A549 (cell line): ENCODE measurements around the gene FKBP8.

Source experiments
- CEBPB ChIP-seq, 2 experiments: fragments of >200 bp in 1 of 2; sonication (Bioruptor Twin) in 1 of 2; formaldehyde crosslinking in 1 of 2; IDR thresholded peaks; 2 replicates each; pipeline ENCODE4 v1.6.1; 2012 to 2016
- CHD2 ChIP-seq: fragments of 150-350 bp; IDR thresholded peaks from 2 replicates; pipeline ENCODE4 v1.6.1; 2014; ENCODE audit warnings: low read length; ENCODE audit not compliant: partially characterized antibody
- HDAC2 ChIP-seq: fragments of 200-600 bp; sonication (generic); IDR thresholded peaks from 2 replicates; pipeline ENCODE4 v1.6.1; 2016
- HOXA7 ChIP-seq: fragments of 250-450 bp; sonication (Bioruptor Pico); IDR thresholded peaks from 2 replicates; pipeline ENCODE4 v1.5.0; 2020; ENCODE audit warnings: mild to moderate bottlenecking, moderate library complexity
- JUNB ChIP-seq: fragments of >200 bp; sonication (Bioruptor Twin); formaldehyde crosslinking; IDR thresholded peaks from 2 replicates; pipeline ENCODE4 v1.6.1; 2016
- POLR2A ChIP-seq: IDR thresholded peaks from 2 replicates; pipeline ENCODE4 v1.6.1; 2012; ENCODE audit warnings: mild to moderate bottlenecking, low read length
- RARB ChIP-seq: fragments of 250-450 bp; sonication (Bioruptor Pico); IDR thresholded peaks from 2 replicates; pipeline ENCODE4 v1.8.0; 2021; ENCODE audit warnings: mild to moderate bottlenecking, moderate library complexity
- RCOR1 ChIP-seq: fragments of 150-350 bp; IDR thresholded peaks from 2 replicates; pipeline ENCODE4 v1.6.1; 2014; ENCODE audit warnings: antibody characterized with exemption, low read length, low read depth
- TF ChIP-seq, protein P1 (sequence below): fragments of 450-650 bp; IDR thresholded peaks from 2 replicates; pipeline ENCODE4 v1.6.1; 2014; ENCODE audit warnings: antibody characterized with exemption
- TF ChIP-seq, protein P2 (sequence below): fragments of >200 bp; sonication (Bioruptor Twin); formaldehyde crosslinking; IDR thresholded peaks from 3 replicates; pipeline ENCODE4 v1.5.1; 2016

DNA sequence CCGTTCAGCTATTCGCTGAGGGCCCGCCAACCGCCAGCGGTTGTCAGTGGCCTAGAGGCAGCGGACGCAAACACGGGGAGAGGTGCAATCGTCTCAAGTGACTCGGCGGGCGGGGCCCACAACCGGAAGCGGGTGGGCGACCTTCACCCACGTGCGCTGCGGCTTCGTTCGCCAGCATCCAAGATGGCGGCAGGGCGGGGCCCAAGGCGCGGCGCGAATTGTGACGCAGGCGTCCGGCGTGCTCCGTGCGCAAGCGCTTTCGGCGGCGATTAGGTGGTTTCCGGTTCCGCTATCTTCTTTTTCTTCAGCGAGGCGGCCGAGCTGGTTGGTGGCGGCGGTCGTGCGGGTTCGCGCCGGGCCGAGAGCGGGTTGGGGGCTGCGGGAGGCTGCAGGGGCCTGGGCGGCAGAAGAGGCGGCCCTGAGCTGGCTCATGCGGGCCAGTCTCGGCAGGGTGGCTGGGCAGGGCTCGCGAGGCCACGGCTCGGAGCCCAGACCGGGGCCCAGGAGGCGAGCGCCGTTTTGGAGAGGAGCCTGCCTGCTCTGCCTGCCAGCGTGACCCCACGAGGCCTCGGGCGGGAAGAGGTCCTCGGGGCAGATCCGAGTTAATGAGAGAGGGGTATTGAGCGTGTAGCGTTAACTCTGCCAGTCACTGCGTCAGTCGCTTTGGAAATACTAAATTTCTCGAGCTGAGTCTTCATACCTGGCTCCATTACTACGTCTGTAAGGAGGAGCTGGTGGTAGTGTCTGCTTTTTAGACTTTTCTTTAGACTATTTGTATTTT lies 28.4 kb upstream of the FKBP8 start, which contains the start of gene UBA52:
- TF ChIP-seq HDAC2 (no peak), JUNB (no peak), RARB (no peak), CHD2 (no peak), CEBPB (IDR thresholded peaks at IDR 0.05) (0 out of 4 replicates have a peak, but pooled peaks of 1 of the 2 experiments have one; percentile 26), RCOR1 (no peak), HOXA7 (CRISPR knock-in tag) (no peak), POLR2A (peak; percentile 72)
- TF ChIP-seq, protein P1, sequence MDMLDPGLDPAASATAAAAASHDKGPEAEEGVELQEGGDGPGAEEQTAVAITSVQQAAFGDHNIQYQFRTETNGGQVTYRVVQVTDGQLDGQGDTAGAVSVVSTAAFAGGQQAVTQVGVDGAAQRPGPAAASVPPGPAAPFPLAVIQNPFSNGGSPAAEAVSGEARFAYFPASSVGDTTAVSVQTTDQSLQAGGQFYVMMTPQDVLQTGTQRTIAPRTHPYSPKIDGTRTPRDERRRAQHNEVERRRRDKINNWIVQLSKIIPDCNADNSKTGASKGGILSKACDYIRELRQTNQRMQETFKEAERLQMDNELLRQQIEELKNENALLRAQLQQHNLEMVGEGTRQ = peak; percentile 88
- TF ChIP-seq, protein P2, sequence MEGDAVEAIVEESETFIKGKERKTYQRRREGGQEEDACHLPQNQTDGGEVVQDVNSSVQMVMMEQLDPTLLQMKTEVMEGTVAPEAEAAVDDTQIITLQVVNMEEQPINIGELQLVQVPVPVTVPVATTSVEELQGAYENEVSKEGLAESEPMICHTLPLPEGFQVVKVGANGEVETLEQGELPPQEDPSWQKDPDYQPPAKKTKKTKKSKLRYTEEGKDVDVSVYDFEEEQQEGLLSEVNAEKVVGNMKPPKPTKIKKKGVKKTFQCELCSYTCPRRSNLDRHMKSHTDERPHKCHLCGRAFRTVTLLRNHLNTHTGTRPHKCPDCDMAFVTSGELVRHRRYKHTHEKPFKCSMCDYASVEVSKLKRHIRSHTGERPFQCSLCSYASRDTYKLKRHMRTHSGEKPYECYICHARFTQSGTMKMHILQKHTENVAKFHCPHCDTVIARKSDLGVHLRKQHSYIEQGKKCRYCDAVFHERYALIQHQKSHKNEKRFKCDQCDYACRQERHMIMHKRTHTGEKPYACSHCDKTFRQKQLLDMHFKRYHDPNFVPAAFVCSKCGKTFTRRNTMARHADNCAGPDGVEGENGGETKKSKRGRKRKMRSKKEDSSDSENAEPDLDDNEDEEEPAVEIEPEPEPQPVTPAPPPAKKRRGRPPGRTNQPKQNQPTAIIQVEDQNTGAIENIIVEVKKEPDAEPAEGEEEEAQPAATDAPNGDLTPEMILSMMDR = no peak
